HCT116 (cell line): ENCODE results near the gene EDEM1. TPM values are rescaled to one million over a fixed set of nuclear protein-coding genes. Genes with fewer than 3 reads are reported as not detected.

Source experiments
- ATAC-seq: fragments of 200-7000 bp; cut with Tn5 transposase; 2 replicates; pipeline ENCODE4 v1.9.1; 2020; ENCODE audit warnings: mild to moderate bottlenecking, moderate library complexity
- BruUV-seq: library from RNA; stranded (reverse); fragments of 400-500 nt; replicated peaks from 2 replicates; lab custom pipeline; 2021; lab: Mats Ljungman, UMichigan
- CTCF ChIA-PET: fragments of 300-600 bp; sonication (Branson Sonifier 250); formaldehyde crosslinking; loops from one replicate; lab custom pipeline; 2021; ENCODE audit warnings: antibody characterized with exemption; lab: Charles Lee
- POLR2A ChIA-PET: fragments of 300-600, 350-600 bp; sonication (Branson Sonifier 250); formaldehyde crosslinking; loops from one replicate; lab custom pipeline; 2021; ENCODE audit warnings: antibody characterized with exemption; lab: Charles Lee
- RAD21 ChIA-PET, 2 experiments: fragments of 300-600 bp; sonication (Branson Sonifier 250); formaldehyde crosslinking; loops; one replicate each; lab custom pipeline; 2023; ENCODE audit warnings: low total read pairs in 2 of 2; ENCODE audit not compliant: uncharacterized antibody in 2 of 2, unreplicated experiment in 2 of 2, low non-redundant PET in 1 of 2; lab: Charles Lee
- DNase-seq: peaks from one replicate; pipeline ENCODE4 v3.0.0-alpha.2; 2010; ENCODE audit warnings: low read depth, low spot score
- H2AFZ ChIP-seq: fragments of 200-600 bp; shearing (Covaris generic), sonication (generic); 2 replicates; pipeline ENCODE4 v1.6.1; 2017; ENCODE audit warnings: low read depth, mixed run types, mixed read lengths, antibody characterized with exemption, low read length; ENCODE audit not compliant: poor library complexity, severe bottlenecking
- H3K27ac ChIP-seq: 2 replicates; pipeline ENCODE4 v1.5.1; 2012; ENCODE audit warnings: low read depth, low read length
- H3K27me3 ChIP-seq: fragments of 200-600 bp; sonication (generic); 2 replicates; pipeline ENCODE4 v1.6.1; 2016; ENCODE audit warnings: mixed run types, low read length, mixed read lengths; ENCODE audit not compliant: insufficient read depth
- H3K36me3 ChIP-seq, 2 experiments: fragments of 200-500 bp in 1 of 2; fragments of 200-600 bp in 1 of 2; sonication (Bioruptor generic) in 1 of 2; sonication (generic) in 1 of 2; 2 replicates each; pipeline versions ENCODE4 v1.5.1 to v1.6.1; 2014 to 2016; ENCODE audit warnings: low read length in 2 of 2, inconsistent platforms in 1 of 2, mixed read lengths in 1 of 2, mixed run types in 1 of 2; ENCODE audit not compliant: insufficient read depth in 2 of 2, control insufficient read depth in 1 of 2
- H3K4me1 ChIP-seq, 2 experiments: fragments of 200-600 bp in 1 of 2; sonication (generic) in 1 of 2; 2 replicates each; pipeline versions ENCODE4 v1.5.1 to v1.6.1; 2012 to 2017; ENCODE audit warnings: low read length in 2 of 2, inconsistent platforms in 1 of 2, mild to moderate bottlenecking in 1 of 2, mixed read lengths in 1 of 2, mixed run types in 1 of 2, moderate library complexity in 1 of 2; ENCODE audit not compliant: insufficient read depth in 2 of 2, control insufficient read depth in 1 of 2
- H3K4me2 ChIP-seq: fragments of 200-600 bp; sonication (generic); 2 replicates; pipeline ENCODE4 v1.6.1; 2017; ENCODE audit warnings: mixed run types, low read length, mixed read lengths
- H3K4me3 ChIP-seq, 2 experiments: fragments of 200-600 bp in 1 of 2; sonication (generic) in 1 of 2; replicated peaks in 1 of 2; 2 replicates each; pipeline ENCODE4 v1.5.1; 2011 to 2016; ENCODE audit warnings: low read length in 2 of 2, control low read depth in 1 of 2, low read depth in 1 of 2, mild to moderate bottlenecking in 1 of 2, mixed read lengths in 1 of 2, mixed run types in 1 of 2
- H3K79me2 ChIP-seq: fragments of 200-600 bp; sonication (generic); 2 replicates; pipeline ENCODE4 v1.6.1; 2017; ENCODE audit warnings: mild to moderate bottlenecking, mixed run types, low read length, moderate library complexity, mixed read lengths; ENCODE audit not compliant: insufficient read depth
- H3K9ac ChIP-seq: fragments of 200-600 bp; sonication (generic); 2 replicates; pipeline ENCODE4 v1.6.1; 2016; ENCODE audit warnings: low read length, mixed read lengths
- H3K9me2 ChIP-seq: fragments of 200-600 bp; sonication (generic), shearing (Covaris generic); 2 replicates; pipeline ENCODE4 v1.6.1; 2017; ENCODE audit warnings: mixed run types, mild to moderate bottlenecking, moderate library complexity; ENCODE audit not compliant: insufficient read depth
- H3K9me3 ChIP-seq, 2 experiments: fragments of 200-500 bp in 1 of 2; fragments of 200-600 bp in 1 of 2; sonication (Bioruptor generic) in 1 of 2; sonication (generic) in 1 of 2; 2 replicates each; pipeline ENCODE4 v1.6.1; 2014 to 2017; ENCODE audit warnings: low read length in 2 of 2, mixed read lengths in 2 of 2, inconsistent platforms in 1 of 2, low read depth in 1 of 2, mild to moderate bottlenecking in 1 of 2, mixed run types in 1 of 2, moderate library complexity in 1 of 2; ENCODE audit not compliant: control insufficient read depth in 1 of 2, insufficient read depth in 1 of 2
- H4K20me1 ChIP-seq: fragments of 200-600 bp; sonication (generic), shearing (Covaris generic); 2 replicates; pipeline ENCODE4 v1.6.1; 2017; ENCODE audit warnings: mixed run types, mild to moderate bottlenecking, moderate library complexity; ENCODE audit not compliant: insufficient read depth
- CBX3 ChIP-seq: IDR thresholded peaks from 2 replicates; pipeline ENCODE4 v1.6.1; 2012; ENCODE audit warnings: low read depth
- CEBPB ChIP-seq: IDR thresholded peaks from 2 replicates; pipeline ENCODE4 v1.6.1; 2012; ENCODE audit warnings: low read depth
- EGR1 ChIP-seq: IDR thresholded peaks from 2 replicates; pipeline ENCODE4 v1.6.1; 2012; ENCODE audit warnings: low read depth
- EZH2 ChIP-seq: fragments of 200-600 bp; sonication (generic); IDR thresholded peaks from 2 replicates; pipeline ENCODE4 v1.6.1; 2017; ENCODE audit warnings: antibody characterized with exemption, mixed run types
- MAX ChIP-seq: IDR thresholded peaks from 2 replicates; pipeline ENCODE4 v1.6.1; 2012
- SIN3A ChIP-seq: IDR thresholded peaks from 2 replicates; pipeline ENCODE4 v1.6.1; 2012; ENCODE audit warnings: low read depth
- SP1 ChIP-seq: IDR thresholded peaks from 2 replicates; pipeline ENCODE4 v1.6.1; 2012; ENCODE audit warnings: low read depth
- SRF ChIP-seq: IDR thresholded peaks from 2 replicates; pipeline ENCODE4 v1.6.1; 2012; ENCODE audit warnings: low read depth
- TCF7L2 ChIP-seq: IDR thresholded peaks from 2 replicates; pipeline ENCODE4 v1.7.0; 2011; ENCODE audit warnings: borderline replicate concordance, inconsistent platforms; ENCODE audit not compliant: insufficient read depth, insufficient read length; ENCODE audit errors: extremely low read depth
- ZFX ChIP-seq: fragments of 450-650 bp; IDR thresholded peaks from 2 replicates; pipeline ENCODE4 v1.6.1; 2017
- ZNF274 ChIP-seq: fragments of 200-500 bp; sonication (Bioruptor generic); IDR thresholded peaks from 2 replicates; pipeline ENCODE4 v1.6.1; 2014; ENCODE audit warnings: mild to moderate bottlenecking, low read depth, low read length, inconsistent platforms
- intact Hi-C: fragments of 100-400 bp; cut with micrococcal nuclease; formaldehyde crosslinking; loops from 2 replicates; pipeline ENCODE4 v1.10.0; 2022
- total RNA-seq: library from RNA; stranded (reverse); gene quantifications from one replicate; pipeline ENCODE4 v1.2.1, GENCODE V29; 2021; ENCODE audit not compliant: unreplicated experiment
- TF ChIP-seq, protein P1 (sequence below): IDR thresholded peaks from 2 replicates; pipeline ENCODE4 v1.6.1; 2011; ENCODE audit warnings: mild to moderate bottlenecking, low read length, moderate library complexity; ENCODE audit not compliant: insufficient replicate concordance; ENCODE audit errors: extremely low read depth

EDEM1 gene
- total RNA-seq, 1 experiment from 2014 or later: 23.7 TPM

DNA sequence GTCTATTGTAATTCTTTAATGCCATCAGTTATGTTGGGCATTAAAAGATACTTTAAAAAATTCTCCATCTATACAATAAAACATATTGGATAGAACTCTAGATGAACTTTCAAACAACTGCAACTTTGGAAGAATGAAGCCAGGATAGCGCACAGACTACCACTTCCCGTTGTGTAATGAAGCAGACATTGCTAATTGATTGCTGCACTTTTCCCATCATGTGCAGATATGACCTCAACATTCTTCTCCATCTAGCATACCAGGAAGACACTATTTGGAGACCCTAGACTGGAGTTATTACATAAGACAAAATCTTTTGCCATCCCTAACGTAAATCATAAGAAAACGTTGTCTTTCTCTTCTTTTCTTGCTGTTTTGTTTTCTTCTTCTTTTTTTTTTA is 75.0 kb downstream of the EDEM1 start:
- Histone ChIP-seq H4K20me1 (no peaks in the 10 kb centered on the region), H3K79me2 (no peaks in the 10 kb centered on the region), H3K36me3 (no peaks in the 10 kb centered on the region), H3K27ac (no peak overlapping the region), H3K9me2 (no peaks in the 10 kb centered on the region), H3K9me3 (no peaks in the 10 kb centered on the region), H2AFZ (no peak overlapping the region), H3K4me2 (no peak overlapping the region), H3K9ac (no peak overlapping the region), H3K4me1 (no peaks in the 10 kb centered on the region), H3K27me3 (no peaks in the 10 kb centered on the region), H3K4me3 (no peak overlapping the region)
- ChIA-PET CTCF (interaction anchor here (0.7 kb wide), 1 partner anchor 8 kb away, joined by 3 read pairs; no protein-coding TSS in a partner anchor), RAD21 (no interaction called here), POLR2A (no interaction called here)
- DNase-seq (no peak), ATAC-seq (no peak)
- TF ChIP-seq CBX3 (no peak), SP1 (no peak), SIN3A (no peak), ZFX (no peak), EGR1 (no peak), TCF7L2 (no peak), EZH2 (no peak), MAX (no peak), SRF (no peak), CEBPB (no peak), ZNF274 (no peak)
- TF ChIP-seq, protein P1, sequence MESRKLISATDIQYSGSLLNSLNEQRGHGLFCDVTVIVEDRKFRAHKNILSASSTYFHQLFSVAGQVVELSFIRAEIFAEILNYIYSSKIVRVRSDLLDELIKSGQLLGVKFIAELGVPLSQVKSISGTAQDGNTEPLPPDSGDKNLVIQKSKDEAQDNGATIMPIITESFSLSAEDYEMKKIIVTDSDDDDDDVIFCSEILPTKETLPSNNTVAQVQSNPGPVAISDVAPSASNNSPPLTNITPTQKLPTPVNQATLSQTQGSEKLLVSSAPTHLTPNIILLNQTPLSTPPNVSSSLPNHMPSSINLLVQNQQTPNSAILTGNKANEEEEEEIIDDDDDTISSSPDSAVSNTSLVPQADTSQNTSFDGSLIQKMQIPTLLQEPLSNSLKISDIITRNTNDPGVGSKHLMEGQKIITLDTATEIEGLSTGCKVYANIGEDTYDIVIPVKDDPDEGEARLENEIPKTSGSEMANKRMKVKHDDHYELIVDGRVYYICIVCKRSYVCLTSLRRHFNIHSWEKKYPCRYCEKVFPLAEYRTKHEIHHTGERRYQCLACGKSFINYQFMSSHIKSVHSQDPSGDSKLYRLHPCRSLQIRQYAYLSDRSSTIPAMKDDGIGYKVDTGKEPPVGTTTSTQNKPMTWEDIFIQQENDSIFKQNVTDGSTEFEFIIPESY: no peak
- intact Hi-C loops: no loop called here
- no TSS peak for BruUV-seq
